Stimulated activated CD4-positive, alpha-beta T cell treated with anti-CD3 and anti-CD28 coated beads, Interleukin-15, amount 100 ng/mL, for 1 hour (primary cell): ENCODE measurements around the gene LAT.

Experiments
- DNase-seq, 2 donors: peaks; one replicate each; pipeline ENCODE4 v3.0.0-alpha.2; 2020; ENCODE audit warnings: low read depth in 1 of 2, low spot score in 1 of 2

Gene LAT

GRCh38 chr16:29007730-29008593 lies 23.1 kb downstream of the LAT start:
- peak in 1 of 2 donors; percentile 35 for DNase-seq

- DNase-seq = no peak
Observed at GRCh38 chr16:29009050-29009837, 24.4 kb downstream of the LAT start.

GRCh38 chr16:29009838-29010166 lies 24.9 kb downstream of the LAT start:
- no peak for DNase-seq

GRCh38 chr16:29011112-29011511 lies 26.3 kb downstream of the LAT start:
- DNase-seq = no peak

GRCh38 chr16:29011851-29012250 lies 27.0 kb downstream of the LAT start:
- DNase-seq = no peak

- no peak for DNase-seq
Observed at GRCh38 chr16:29012913-29013553, 28.2 kb downstream of the LAT start.

GRCh38 chr16:29014561-29015069 lies 29.8 kb downstream of the LAT start:
- DNase-seq = no peak

GRCh38 chr16:29022196-29022595 lies 37.3 kb downstream of the LAT start:
- DNase-seq = no peak

- DNase-seq = no peak
Observed at GRCh38 chr16:29023279-29024277, 38.7 kb downstream of the LAT start.

GRCh38 chr16:29024278-29024677 lies 39.4 kb downstream of the LAT start:
- DNase-seq = no peak

GRCh38 chr16:29025218-29025617 lies 40.4 kb downstream of the LAT start:
- no peak for DNase-seq

- DNase-seq = no peak
Observed at GRCh38 chr16:29025735-29026134, 40.9 kb downstream of the LAT start.

- no peak for DNase-seq
Observed at GRCh38 chr16:29028457-29029167, 43.8 kb downstream of the LAT start.

- DNase-seq = peak; percentile 37 to 83
Observed at GRCh38 chr16:29029168-29029994, 44.5 kb downstream of the LAT start.

GRCh38 chr16:29030086-29030840 lies 45.4 kb downstream of the LAT start:
- no peak for DNase-seq
